HCT116 (cell line): ENCODE data around the gene PDSS2. TPM values are rescaled to one million over a fixed set of nuclear protein-coding genes. Genes with fewer than 3 reads are reported as not detected.

Source experiments
- ATAC-seq: fragments of 200-7000 bp; cut with Tn5 transposase; 2 replicates; pipeline ENCODE4 v1.9.1; 2020; ENCODE audit warnings: mild to moderate bottlenecking, moderate library complexity
- BruUV-seq: library from RNA; stranded (reverse); fragments of 400-500 nt; replicated peaks from 2 replicates; lab custom pipeline; 2021; lab: Mats Ljungman, UMichigan
- CTCF ChIA-PET: fragments of 300-600 bp; sonication (Branson Sonifier 250); formaldehyde crosslinking; loops from one replicate; lab custom pipeline; 2021; ENCODE audit warnings: antibody characterized with exemption; lab: Charles Lee
- POLR2A ChIA-PET: fragments of 300-600, 350-600 bp; sonication (Branson Sonifier 250); formaldehyde crosslinking; loops from one replicate; lab custom pipeline; 2021; ENCODE audit warnings: antibody characterized with exemption; lab: Charles Lee
- RAD21 ChIA-PET, 2 experiments: fragments of 300-600 bp; sonication (Branson Sonifier 250); formaldehyde crosslinking; loops; one replicate each; lab custom pipeline; 2023; ENCODE audit warnings: low total read pairs in 2 of 2; ENCODE audit not compliant: uncharacterized antibody in 2 of 2, unreplicated experiment in 2 of 2, low non-redundant PET in 1 of 2; lab: Charles Lee
- DNase-seq: peaks from one replicate; pipeline ENCODE4 v3.0.0-alpha.2; 2010; ENCODE audit warnings: low read depth, low spot score
- H2AFZ ChIP-seq: fragments of 200-600 bp; shearing (Covaris generic), sonication (generic); 2 replicates; pipeline ENCODE4 v1.6.1; 2017; ENCODE audit warnings: low read depth, mixed run types, mixed read lengths, antibody characterized with exemption, low read length; ENCODE audit not compliant: poor library complexity, severe bottlenecking
- H3K27ac ChIP-seq: 2 replicates; pipeline ENCODE4 v1.5.1; 2012; ENCODE audit warnings: low read depth, low read length
- H3K27me3 ChIP-seq: fragments of 200-600 bp; sonication (generic); 2 replicates; pipeline ENCODE4 v1.6.1; 2016; ENCODE audit warnings: mixed run types, low read length, mixed read lengths; ENCODE audit not compliant: insufficient read depth
- H3K36me3 ChIP-seq, 2 experiments: fragments of 200-500 bp in 1 of 2; fragments of 200-600 bp in 1 of 2; sonication (Bioruptor generic) in 1 of 2; sonication (generic) in 1 of 2; 2 replicates each; pipeline versions ENCODE4 v1.5.1 to v1.6.1; 2014 to 2016; ENCODE audit warnings: low read length in 2 of 2, inconsistent platforms in 1 of 2, mixed read lengths in 1 of 2, mixed run types in 1 of 2; ENCODE audit not compliant: insufficient read depth in 2 of 2, control insufficient read depth in 1 of 2
- H3K4me1 ChIP-seq, 2 experiments: fragments of 200-600 bp in 1 of 2; sonication (generic) in 1 of 2; 2 replicates each; pipeline versions ENCODE4 v1.5.1 to v1.6.1; 2012 to 2017; ENCODE audit warnings: low read length in 2 of 2, inconsistent platforms in 1 of 2, mild to moderate bottlenecking in 1 of 2, mixed read lengths in 1 of 2, mixed run types in 1 of 2, moderate library complexity in 1 of 2; ENCODE audit not compliant: insufficient read depth in 2 of 2, control insufficient read depth in 1 of 2
- H3K4me2 ChIP-seq: fragments of 200-600 bp; sonication (generic); 2 replicates; pipeline ENCODE4 v1.6.1; 2017; ENCODE audit warnings: mixed run types, low read length, mixed read lengths
- H3K4me3 ChIP-seq, 2 experiments: fragments of 200-600 bp in 1 of 2; sonication (generic) in 1 of 2; replicated peaks in 1 of 2; 2 replicates each; pipeline ENCODE4 v1.5.1; 2011 to 2016; ENCODE audit warnings: low read length in 2 of 2, control low read depth in 1 of 2, low read depth in 1 of 2, mild to moderate bottlenecking in 1 of 2, mixed read lengths in 1 of 2, mixed run types in 1 of 2
- H3K79me2 ChIP-seq: fragments of 200-600 bp; sonication (generic); 2 replicates; pipeline ENCODE4 v1.6.1; 2017; ENCODE audit warnings: mild to moderate bottlenecking, mixed run types, low read length, moderate library complexity, mixed read lengths; ENCODE audit not compliant: insufficient read depth
- H3K9ac ChIP-seq: fragments of 200-600 bp; sonication (generic); 2 replicates; pipeline ENCODE4 v1.6.1; 2016; ENCODE audit warnings: low read length, mixed read lengths
- H3K9me2 ChIP-seq: fragments of 200-600 bp; sonication (generic), shearing (Covaris generic); 2 replicates; pipeline ENCODE4 v1.6.1; 2017; ENCODE audit warnings: mixed run types, mild to moderate bottlenecking, moderate library complexity; ENCODE audit not compliant: insufficient read depth
- H3K9me3 ChIP-seq, 2 experiments: fragments of 200-500 bp in 1 of 2; fragments of 200-600 bp in 1 of 2; sonication (Bioruptor generic) in 1 of 2; sonication (generic) in 1 of 2; 2 replicates each; pipeline ENCODE4 v1.6.1; 2014 to 2017; ENCODE audit warnings: low read length in 2 of 2, mixed read lengths in 2 of 2, inconsistent platforms in 1 of 2, low read depth in 1 of 2, mild to moderate bottlenecking in 1 of 2, mixed run types in 1 of 2, moderate library complexity in 1 of 2; ENCODE audit not compliant: control insufficient read depth in 1 of 2, insufficient read depth in 1 of 2
- H4K20me1 ChIP-seq: fragments of 200-600 bp; sonication (generic), shearing (Covaris generic); 2 replicates; pipeline ENCODE4 v1.6.1; 2017; ENCODE audit warnings: mixed run types, mild to moderate bottlenecking, moderate library complexity; ENCODE audit not compliant: insufficient read depth
- ATF3 ChIP-seq: IDR thresholded peaks from 2 replicates; pipeline ENCODE4 v1.6.1; 2012
- CBX3 ChIP-seq: IDR thresholded peaks from 2 replicates; pipeline ENCODE4 v1.6.1; 2012; ENCODE audit warnings: low read depth
- CEBPB ChIP-seq: IDR thresholded peaks from 2 replicates; pipeline ENCODE4 v1.6.1; 2012; ENCODE audit warnings: low read depth
- CTCF ChIP-seq, 3 experiments: fragments of 200-600 bp in 1 of 3; sonication (generic) in 1 of 3; IDR thresholded peaks in 2 of 3; conservative IDR thresholded peaks in 1 of 3; 2 replicates each; pipeline ENCODE4 v1.5.1; 2012 to 2017; ENCODE audit warnings: low read depth in 2 of 3, low read length in 2 of 3, antibody characterized with exemption in 1 of 3, borderline replicate concordance in 1 of 3, control low read depth in 1 of 3, mild to moderate bottlenecking in 1 of 3, mixed read lengths in 1 of 3, mixed run types in 1 of 3, moderate library complexity in 1 of 3; ENCODE audit not compliant: insufficient read depth in 1 of 3
- EZH2 ChIP-seq: fragments of 200-600 bp; sonication (generic); IDR thresholded peaks from 2 replicates; pipeline ENCODE4 v1.6.1; 2017; ENCODE audit warnings: antibody characterized with exemption, mixed run types
- EZH2phosphoT487 ChIP-seq: fragments of 200-600 bp; IDR thresholded peaks from 2 replicates; pipeline ENCODE4 v1.6.1; 2018; ENCODE audit warnings: antibody characterized with exemption, borderline replicate concordance
- FOSL1 ChIP-seq: IDR thresholded peaks from 2 replicates; pipeline ENCODE4 v1.6.1; 2012; ENCODE audit warnings: low read depth
- JUND ChIP-seq: IDR thresholded peaks from 2 replicates; pipeline ENCODE4 v1.6.1; 2012
- MAX ChIP-seq: IDR thresholded peaks from 2 replicates; pipeline ENCODE4 v1.6.1; 2012
- RAD21 ChIP-seq: IDR thresholded peaks from 2 replicates; pipeline ENCODE4 v1.6.1; 2012; ENCODE audit warnings: low read depth, mild to moderate bottlenecking
- SIN3A ChIP-seq: IDR thresholded peaks from 2 replicates; pipeline ENCODE4 v1.6.1; 2012; ENCODE audit warnings: low read depth
- SP1 ChIP-seq: IDR thresholded peaks from 2 replicates; pipeline ENCODE4 v1.6.1; 2012; ENCODE audit warnings: low read depth
- SRF ChIP-seq: IDR thresholded peaks from 2 replicates; pipeline ENCODE4 v1.6.1; 2012; ENCODE audit warnings: low read depth
- YY1 ChIP-seq: IDR thresholded peaks from 2 replicates; pipeline ENCODE4 v1.6.1; 2011; ENCODE audit warnings: low read length, low read depth, moderate library complexity, mild to moderate bottlenecking; ENCODE audit not compliant: insufficient replicate concordance; ENCODE audit errors: extremely low read depth
- intact Hi-C: fragments of 100-400 bp; cut with micrococcal nuclease; formaldehyde crosslinking; loops from 2 replicates; pipeline ENCODE4 v1.10.0; 2022
- total RNA-seq: library from RNA; stranded (reverse); gene quantifications from one replicate; pipeline ENCODE4 v1.2.1, GENCODE V29; 2021; ENCODE audit not compliant: unreplicated experiment

PDSS2 gene
- total RNA-seq, 1 experiment from 2014 or later, result 12.2 TPM

- H3K36me3 ChIP-seq, result no peaks in the 10 kb centered on the region
- no peak overlapping the region for H2AFZ ChIP-seq
- H3K9me3 ChIP-seq, result no peaks in the 10 kb centered on the region
- no peak for ATAC-seq
- ChIA-PET CTCF (no interaction called here), POLR2A (no interaction called here), RAD21 (no interaction called here)
- intact Hi-C loops, result no loop called here
- no peaks in the 10 kb centered on the region for H4K20me1 ChIP-seq
- H3K4me1 ChIP-seq, result peaks cover 0 to 7% of the 10 kb centered on the region in 2 experiments; a peak in 1 of 4 replicates
- H3K4me3 ChIP-seq, result no peak overlapping the region
- no peaks in the 10 kb centered on the region for H3K9me2 ChIP-seq
- H3K4me2 ChIP-seq, result no peak overlapping the region
- H3K9ac ChIP-seq, result no peak overlapping the region
- H3K27ac ChIP-seq, result no peak overlapping the region
- H3K79me2 ChIP-seq, result no peaks in the 10 kb centered on the region
- no peak for DNase-seq
- no peak for TF ChIP-seq SIN3A
- no peak for TF ChIP-seq CBX3
- TF ChIP-seq RAD21, result no peak
- no peak for TF ChIP-seq CEBPB
- TF ChIP-seq YY1, result no peak
- TF ChIP-seq FOSL1, result no peak
- TF ChIP-seq JUND, result no peak
- no peak for TF ChIP-seq SP1
- TF ChIP-seq SRF, result no peak
- no peak for TF ChIP-seq ATF3
- TF ChIP-seq MAX, result no peak
- no peak for TF ChIP-seq CTCF (IDR thresholded peaks at IDR 0.05 in 2 of 3, conservative IDR thresholded peaks at IDR 0.05 in 1 of 3; ENCODE audit: borderline replicate concordance in 1 of 3, insufficient read depth in 1 of 3, low read depth in 2 of 3, low read length in 2 of 3)
- no peak for TF ChIP-seq EZH2phosphoT487
- no peak for TF ChIP-seq EZH2
- no peaks in the 10 kb centered on the region for H3K27me3 ChIP-seq
- no TSS peak for BruUV-seq
These were observed 125.3 kb downstream of the PDSS2 start for GRCh38 chr6:107334026-107334425.
